Uterus (tissue), 4 donors: ENCODE data around the gene RELB. TPM values are rescaled to one million over a fixed set of nuclear protein-coding genes. Genes with fewer than 3 reads are reported as not detected.

Experiments used
- DNase-seq, 2 donors: peaks; one replicate each; pipeline ENCODE4 v3.0.0-alpha.2; 2019 to 2020
- H3K27ac ChIP-seq, 2 donors: fragments of 200-600 bp; sonication (generic); 1 replicate in 1 of 2; 2 replicates in 1 of 2; pipeline ENCODE4 v1.5.1; 2016 to 2018
- H3K27me3 ChIP-seq, 2 donors: fragments of 200-600 bp; sonication (generic); one replicate each; pipeline ENCODE4 v1.5.1; 2018 to 2019; ENCODE audit warnings: control low read depth in 1 of 2
- H3K36me3 ChIP-seq, 2 donors: fragments of 200-600 bp; sonication (generic); one replicate each; pipeline ENCODE4 v1.5.1; 2019; ENCODE audit warnings: control low read depth in 1 of 2
- H3K4me1 ChIP-seq, 2 donors: fragments of 200-600 bp; sonication (generic); one replicate each; pipeline ENCODE4 v1.5.1; 2018 to 2019; ENCODE audit warnings: control low read depth in 1 of 2
- H3K4me3 ChIP-seq, 2 donors: fragments of 200-600 bp; sonication (generic); 1 replicate in 1 of 2; 2 replicates in 1 of 2; pipeline ENCODE4 v1.5.1; 2018 to 2019; ENCODE audit warnings: mild to moderate bottlenecking in 1 of 2
- H3K9me3 ChIP-seq, 2 donors: fragments of 200-600 bp; sonication (generic); one replicate each; pipeline ENCODE4 v1.5.1; 2019; ENCODE audit warnings: control low read depth in 1 of 2
- POLR2A ChIP-seq, 2 donors: fragments of 450-650 bp; IDR thresholded peaks; one replicate each; pipeline ENCODE4 v1.6.1; 2016; ENCODE audit warnings: antibody characterized with exemption in 2 of 2, mild to moderate bottlenecking in 1 of 2, moderate library complexity in 1 of 2
- intact Hi-C: fragments of 100-400 bp; cut with DNase I; formaldehyde crosslinking; loops from one replicate; pipeline ENCODE4 v1.15.1; 2023; ENCODE audit warnings: low total_unique reads
- total RNA-seq, 4 donors: library from RNA; depleted of rRNA in 3 of 4; stranded (reverse); fragments of >200 nt in 3 of 4; gene quantifications; one replicate each; pipeline versions ENCODE4 v1.1.0 to v1.2.4, GENCODE V29; 2014 to 2023
- TF ChIP-seq, protein P1 (sequence below), 4 experiments: fragments of 200-600 bp in 2 of 4; fragments of 450-650 bp in 2 of 4; sonication (generic) in 2 of 4; IDR thresholded peaks; one replicate each; pipeline ENCODE4 v1.5.1; 2016 to 2019; ENCODE audit warnings: antibody characterized with exemption in 4 of 4, mild to moderate bottlenecking in 2 of 4, moderate library complexity in 1 of 4
- donor health status: DM: yes; HTN: yes; CAD: no.

Gene RELB
- total RNA-seq, 4 donors from 2014 or later = 1.0 to 52.4 (median 13.9) TPM

DNA sequence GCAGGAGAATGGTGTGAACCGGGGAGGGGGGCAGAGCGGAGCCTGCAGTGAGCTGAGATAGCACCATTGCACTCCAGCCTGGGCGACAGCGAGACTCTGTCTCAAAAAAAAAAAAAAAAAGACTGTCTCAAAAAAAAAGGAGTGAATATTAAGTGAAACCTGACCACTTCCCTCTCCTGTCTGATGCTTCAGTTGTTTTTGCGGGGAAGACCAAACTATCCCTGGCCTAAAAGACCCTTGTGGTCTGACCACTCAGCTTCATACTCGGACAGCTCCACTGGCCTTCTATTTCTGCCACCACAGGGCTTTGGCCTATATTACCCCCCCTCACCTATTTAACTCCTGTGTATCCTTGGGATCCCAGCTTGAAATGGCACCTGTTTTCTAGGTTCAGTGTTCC lies 39.9 kb downstream of the RELB start:
- TF ChIP-seq POLR2A (IDR thresholded peaks at IDR 0.05) = no peak
- TF ChIP-seq, protein P1, sequence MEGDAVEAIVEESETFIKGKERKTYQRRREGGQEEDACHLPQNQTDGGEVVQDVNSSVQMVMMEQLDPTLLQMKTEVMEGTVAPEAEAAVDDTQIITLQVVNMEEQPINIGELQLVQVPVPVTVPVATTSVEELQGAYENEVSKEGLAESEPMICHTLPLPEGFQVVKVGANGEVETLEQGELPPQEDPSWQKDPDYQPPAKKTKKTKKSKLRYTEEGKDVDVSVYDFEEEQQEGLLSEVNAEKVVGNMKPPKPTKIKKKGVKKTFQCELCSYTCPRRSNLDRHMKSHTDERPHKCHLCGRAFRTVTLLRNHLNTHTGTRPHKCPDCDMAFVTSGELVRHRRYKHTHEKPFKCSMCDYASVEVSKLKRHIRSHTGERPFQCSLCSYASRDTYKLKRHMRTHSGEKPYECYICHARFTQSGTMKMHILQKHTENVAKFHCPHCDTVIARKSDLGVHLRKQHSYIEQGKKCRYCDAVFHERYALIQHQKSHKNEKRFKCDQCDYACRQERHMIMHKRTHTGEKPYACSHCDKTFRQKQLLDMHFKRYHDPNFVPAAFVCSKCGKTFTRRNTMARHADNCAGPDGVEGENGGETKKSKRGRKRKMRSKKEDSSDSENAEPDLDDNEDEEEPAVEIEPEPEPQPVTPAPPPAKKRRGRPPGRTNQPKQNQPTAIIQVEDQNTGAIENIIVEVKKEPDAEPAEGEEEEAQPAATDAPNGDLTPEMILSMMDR (IDR thresholded peaks at IDR 0.05) = no peak
- no peaks in the 10 kb centered on the region for H3K36me3 ChIP-seq
- no peaks in the 10 kb centered on the region for H3K9me3 ChIP-seq
- no peak overlapping the region for H3K27ac ChIP-seq
- H3K4me3 ChIP-seq = no peak overlapping the region
- H3K27me3 ChIP-seq = no peaks in the 10 kb centered on the region
- intact Hi-C loops = no loop called here
- DNase-seq = no peak
- peaks cover 6 to 19% of the 10 kb centered on the region in 2 donors for H3K4me1 ChIP-seq

DNA sequence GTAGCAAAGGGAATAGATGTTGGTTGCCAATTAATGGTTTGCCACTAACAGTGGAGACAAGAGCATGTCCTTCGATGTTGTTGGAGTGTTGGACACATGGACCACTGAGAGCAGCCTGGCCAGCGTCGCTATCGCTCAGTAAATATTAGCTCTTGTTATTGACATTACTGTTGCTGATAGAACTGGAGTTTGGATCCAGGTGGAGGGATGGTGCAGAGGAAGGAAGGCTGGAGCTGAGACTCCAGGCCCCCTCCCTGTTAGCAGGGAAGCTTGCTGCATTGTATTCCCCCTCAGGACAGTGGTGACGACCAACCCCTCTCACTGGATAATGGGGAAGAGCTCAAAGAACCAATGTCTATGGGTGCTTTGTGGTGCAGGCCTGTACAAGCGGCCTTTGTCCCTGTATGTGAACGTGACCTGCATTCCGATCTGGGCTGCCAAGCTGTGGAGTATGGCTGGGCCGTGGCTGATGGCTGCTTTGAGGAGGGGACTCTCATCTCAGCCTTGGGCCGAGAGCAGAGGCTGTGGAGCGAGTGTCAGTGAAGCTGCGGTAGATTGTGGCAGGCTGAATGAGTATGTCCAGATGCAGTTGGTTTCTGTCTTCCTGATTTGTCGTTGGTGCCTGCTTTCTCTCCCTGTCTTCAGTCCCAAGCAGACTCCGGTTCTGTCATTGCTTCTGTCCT lies 44.5 kb downstream of the RELB start:
- Histone ChIP-seq H3K27ac (no peak overlapping the region), H3K27me3 (no peaks in the 10 kb centered on the region), H3K4me1 (peaks cover 0 to 7% of the 10 kb centered on the region in 2 donors), H3K9me3 (no peaks in the 10 kb centered on the region), H3K4me3 (no peak overlapping the region), H3K36me3 (no peaks in the 10 kb centered on the region)
- intact Hi-C loops = no loop called here
- no peak for TF ChIP-seq POLR2A (IDR thresholded peaks at IDR 0.05)
- TF ChIP-seq, protein P1 (IDR thresholded peaks at IDR 0.05) = no peak
- no peak for DNase-seq

DNA sequence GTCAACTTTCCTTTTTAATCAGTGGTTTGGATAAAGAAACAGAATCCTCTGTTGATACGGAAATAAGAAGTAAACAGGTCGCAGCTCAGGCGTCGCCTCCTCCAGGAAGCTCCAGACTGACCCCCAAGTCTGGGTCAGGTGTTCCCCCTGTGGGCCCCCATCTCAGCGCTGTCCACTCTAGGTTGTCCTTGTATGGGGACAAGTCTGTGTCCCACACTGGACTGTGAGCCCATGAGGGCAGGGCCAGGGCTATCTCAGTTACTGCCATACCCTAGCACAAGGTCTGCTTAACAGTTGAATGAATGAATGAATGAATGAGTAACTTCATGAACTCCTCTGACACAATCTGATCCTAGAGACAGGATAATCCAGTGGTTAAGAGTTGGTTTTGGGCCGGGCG lies 45.1 kb downstream of the RELB start:
- Histone ChIP-seq H3K27me3 (no peaks in the 10 kb centered on the region), H3K4me3 (no peak overlapping the region), H3K4me1 (peaks cover 0 to 1% of the 10 kb centered on the region in 2 donors), H3K36me3 (no peaks in the 10 kb centered on the region), H3K9me3 (no peaks in the 10 kb centered on the region), H3K27ac (no peak overlapping the region)
- intact Hi-C loops = no loop called here
- TF ChIP-seq, protein P1 (IDR thresholded peaks at IDR 0.05) = no peak
- TF ChIP-seq POLR2A (IDR thresholded peaks at IDR 0.05) = no peak
- no peak for DNase-seq

DNA sequence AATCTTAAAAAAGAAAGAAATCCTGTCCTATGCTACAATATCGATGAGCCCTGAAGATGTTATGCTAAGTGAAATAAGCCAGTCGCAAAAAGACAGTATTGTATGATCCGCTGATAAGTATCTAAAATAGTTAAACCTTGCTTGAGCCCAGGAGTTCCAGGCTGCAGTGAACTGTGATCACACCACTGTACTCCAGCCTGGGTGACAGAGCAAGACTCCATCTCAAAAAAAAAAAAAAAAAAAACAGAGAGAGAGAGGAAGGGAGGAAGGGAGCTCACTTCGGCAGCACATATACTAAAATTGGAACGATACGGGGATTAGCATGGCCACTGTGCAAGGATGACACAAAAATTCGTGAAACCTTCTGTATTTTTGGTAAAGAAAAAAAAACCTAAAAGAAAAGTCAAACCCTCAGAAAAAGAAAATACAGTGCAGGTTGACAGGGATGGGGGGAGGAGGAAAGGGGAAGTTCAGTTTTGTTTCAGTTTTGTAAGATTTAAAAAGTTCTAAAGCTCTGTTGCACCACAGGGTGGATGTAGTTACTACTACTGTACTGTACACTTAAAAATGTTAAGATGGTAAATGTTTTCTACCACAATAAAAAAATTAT lies 46.0 kb downstream of the RELB start:
- Histone ChIP-seq H3K4me3 (no peak overlapping the region), H3K27ac (no peak overlapping the region), H3K9me3 (no peaks in the 10 kb centered on the region), H3K36me3 (no peaks in the 10 kb centered on the region), H3K27me3 (no peaks in the 10 kb centered on the region), H3K4me1 (no peaks in the 10 kb centered on the region)
- intact Hi-C loops = no loop called here
- DNase-seq = no peak
- no peak for TF ChIP-seq POLR2A (IDR thresholded peaks at IDR 0.05)
- TF ChIP-seq, protein P1 (IDR thresholded peaks at IDR 0.05) = no peak

DNA sequence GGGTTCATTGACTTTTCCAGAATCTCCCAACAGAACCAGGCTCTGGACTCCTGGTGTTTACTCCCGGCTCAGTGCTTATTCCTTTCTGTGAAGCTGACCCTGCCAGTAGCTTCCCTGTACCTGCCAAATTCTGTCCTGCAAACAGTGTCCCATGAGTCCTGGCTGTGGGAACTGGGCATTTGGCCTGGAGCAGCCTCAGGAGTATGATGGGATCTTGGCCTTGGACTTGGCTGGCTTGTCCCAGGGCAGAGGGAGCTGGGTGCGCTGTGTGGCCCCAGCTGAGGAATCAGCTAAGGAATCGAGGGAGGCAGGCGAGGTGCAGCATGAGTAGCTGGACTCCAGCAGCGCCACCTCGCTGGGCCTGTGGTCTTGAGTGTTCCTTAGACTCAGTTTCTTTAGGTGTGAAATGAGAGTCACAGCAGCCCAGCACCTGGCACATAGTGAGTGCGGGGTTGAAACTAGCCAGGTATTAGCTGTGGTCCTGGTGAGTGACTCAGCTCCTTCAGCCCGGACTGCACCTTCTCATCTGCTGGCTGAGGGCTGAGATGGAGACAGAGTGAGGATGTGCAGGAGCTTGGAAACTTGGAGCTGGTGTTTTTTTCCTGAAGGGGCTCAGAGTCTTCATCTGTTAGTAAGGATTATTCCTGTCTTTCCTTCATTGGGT lies 47.9 kb downstream of the RELB start:
- intact Hi-C loops = no loop called here
- no peaks in the 10 kb centered on the region for H3K4me1 ChIP-seq
- no peak overlapping the region for H3K27ac ChIP-seq
- H3K4me3 ChIP-seq = no peak overlapping the region
- DNase-seq = no peak
- TF ChIP-seq POLR2A (IDR thresholded peaks at IDR 0.05) = no peak
- TF ChIP-seq, protein P1 (IDR thresholded peaks at IDR 0.05) = no peak
- no peaks in the 10 kb centered on the region for H3K9me3 ChIP-seq
- no peaks in the 10 kb centered on the region for H3K27me3 ChIP-seq
- no peaks in the 10 kb centered on the region for H3K36me3 ChIP-seq
